GM12878 (cell line): ENCODE results near the gene PPP1R1B. TPM values are rescaled to one million over a fixed set of nuclear protein-coding genes. Genes with fewer than 3 reads are reported as not detected.

Source experiments
- ATAC-seq: fragments of 200-7000 bp; cut with Tn5 transposase; 3 replicates; pipeline ENCODE4 v1.9.1; 2020; ENCODE audit warnings: mild to moderate bottlenecking, moderate library complexity
- BruUV-seq: library from RNA; stranded (reverse); fragments of 400-500 nt; replicated peaks from 2 replicates; lab custom pipeline; 2021; lab: Mats Ljungman, UMichigan
- CTCF ChIA-PET: fragments of 300-600 bp; sonication (Branson Sonifier 250); formaldehyde crosslinking; extraction: SDS; loops from one replicate; lab custom pipeline; 2021; ENCODE audit warnings: inconsistent platforms; lab: Yijun Ruan, JAX
- POLR2A ChIA-PET: fragments of 350-600 bp; formaldehyde crosslinking; extraction: SDS; loops from one replicate; lab custom pipeline; 2021; ENCODE audit warnings: inconsistent platforms; lab: Charles Lee
- RAD21 ChIA-PET: fragments of 300-600 bp; sonication (Branson Sonifier 250); formaldehyde crosslinking; loops from one replicate; lab custom pipeline; 2023; ENCODE audit warnings: antibody characterized with exemption; ENCODE audit not compliant: unreplicated experiment; lab: Charles Lee
- SMC1A ChIA-PET: fragments of 300-600 bp; sonication (Branson Sonifier 250); formaldehyde crosslinking; loops from one replicate; lab custom pipeline; 2023; ENCODE audit not compliant: unreplicated experiment, uncharacterized antibody; lab: Charles Lee
- DNase-seq: peaks from one replicate; pipeline ENCODE4 v3.0.0-alpha.2; 2011; ENCODE audit warnings: low read depth, low spot score
- FAIRE-seq: peaks from 3 replicates; lab custom pipeline; 2011; peaks lifted over from hg19 to GRCh38; lab: Jason Lieb, UNC
- H2AFZ ChIP-seq: 2 replicates; pipeline ENCODE4 v1.6.0; 2011; ENCODE audit warnings: low read depth, low read length, control low read depth; ENCODE audit not compliant: control insufficient read depth
- H3K27ac ChIP-seq: 2 replicates; pipeline ENCODE4 v1.5.1; 2011; ENCODE audit warnings: control low read depth; ENCODE audit not compliant: control insufficient read depth, insufficient read depth
- H3K27me3 ChIP-seq, 2 experiments: replicated peaks in 1 of 2; 2 replicates each; pipeline versions ENCODE4 v1.6.0 to v1.6.1; 2011; ENCODE audit warnings: low read length in 1 of 2; ENCODE audit not compliant: control insufficient read depth in 2 of 2, insufficient read depth in 2 of 2
- H3K36me3 ChIP-seq, 2 experiments: 2 replicates each; pipeline ENCODE4 v1.5.1; 2011; ENCODE audit warnings: low read length in 1 of 2; ENCODE audit not compliant: control insufficient read depth in 2 of 2, insufficient read depth in 2 of 2
- H3K4me1 ChIP-seq: 2 replicates; pipeline ENCODE4 v1.6.1; 2011; ENCODE audit warnings: mild to moderate bottlenecking, low read length, moderate library complexity, mixed read lengths; ENCODE audit not compliant: control insufficient read depth, insufficient read depth
- H3K4me2 ChIP-seq: 2 replicates; pipeline ENCODE4 v1.6.0; 2011; ENCODE audit warnings: control low read depth; ENCODE audit not compliant: control insufficient read depth, insufficient read depth
- H3K4me3 ChIP-seq: fragments of 200-600 bp; sonication (generic); 2 replicates; pipeline ENCODE4 v1.5.1; 2016
- H3K79me2 ChIP-seq: 2 replicates; pipeline ENCODE4 v1.6.0; 2011; ENCODE audit warnings: low read length; ENCODE audit not compliant: control insufficient read depth, insufficient read depth
- H3K9ac ChIP-seq: 2 replicates; pipeline ENCODE4 v1.8.0; 2011; ENCODE audit warnings: low read length, control low read depth, mixed read lengths; ENCODE audit not compliant: control insufficient read depth, insufficient read depth
- H3K9me3 ChIP-seq: replicated peaks from 3 replicates; pipeline ENCODE4 v1.5.1; 2011; ENCODE audit warnings: mild to moderate bottlenecking, low read length; ENCODE audit not compliant: control insufficient read depth, insufficient read depth
- H4K20me1 ChIP-seq: 2 replicates; pipeline ENCODE4 v1.6.0; 2011; ENCODE audit not compliant: control insufficient read depth, insufficient read depth
- CHD2 ChIP-seq: IDR thresholded peaks from 2 replicates; pipeline ENCODE4 v1.6.1; 2011; ENCODE audit warnings: low read depth, low read length, improper control_type of control experiment, borderline replicate concordance
- HCFC1 ChIP-seq: fragments of 150-350 bp; IDR thresholded peaks from 2 replicates; pipeline ENCODE4 v1.6.1; 2014; ENCODE audit warnings: low read length
- KLF5 ChIP-seq: fragments of 450-650 bp; IDR thresholded peaks from 2 replicates; pipeline ENCODE4 v1.6.1; 2014; ENCODE audit warnings: mild to moderate bottlenecking; ENCODE audit not compliant: partially characterized antibody
- MAX ChIP-seq: IDR thresholded peaks from 2 replicates; pipeline ENCODE4 v1.6.1; 2012; ENCODE audit warnings: low read depth, low read length, improper control_type of control experiment
- NFXL1 ChIP-seq: fragments of 450-650 bp; IDR thresholded peaks from 2 replicates; pipeline ENCODE4 v1.6.1; 2017; ENCODE audit warnings: antibody characterized with exemption, mild to moderate bottlenecking, borderline replicate concordance
- RAD51 ChIP-seq: fragments of 450-650 bp; IDR thresholded peaks from 2 replicates; pipeline ENCODE4 v1.6.1; 2016; ENCODE audit warnings: moderate library complexity, mild to moderate bottlenecking, inconsistent platforms
- SMC3 ChIP-seq: IDR thresholded peaks from 2 replicates; pipeline ENCODE4 v1.6.1; 2011; ENCODE audit warnings: low read length, improper control_type of control experiment, borderline replicate concordance
- SREBF1 ChIP-seq: IDR thresholded peaks from 2 replicates; pipeline ENCODE4 v1.6.1; 2012; ENCODE audit warnings: mild to moderate bottlenecking, low read length
- TCF3 ChIP-seq: IDR thresholded peaks from 2 replicates; pipeline ENCODE4 v1.6.1; 2012; ENCODE audit warnings: low read depth, mild to moderate bottlenecking, low read length, borderline replicate concordance; ENCODE audit not compliant: insufficient read depth
- ZNF384 ChIP-seq: IDR thresholded peaks from 2 replicates; pipeline ENCODE4 v1.6.1; 2012; ENCODE audit warnings: low read depth, mild to moderate bottlenecking, low read length, improper control_type of control experiment, borderline replicate concordance
- WGBS: methylation state at CpG from one replicate; pipeline ENCODE4 v1.1.6; 2016; ENCODE audit warnings: low lambda C conversion rate; ENCODE audit not compliant: insufficient replicate concordance, insufficient coverage; ENCODE audit errors: missing lambda C conversion rate; 5-methylcytosine and 5-hydroxymethylcytosine counted together
- in situ Hi-C: fragments of 300-500 bp; cut with MboI; formaldehyde crosslinking; loops from 9 replicates; pipeline ENCODE4 v1.14.3; 2018; ENCODE audit warnings: mixed read lengths
- intact Hi-C: fragments of 100-400 bp; cut with micrococcal nuclease; formaldehyde crosslinking; loops from one replicate; pipeline ENCODE4 v1.14.2; 2022; ENCODE audit not compliant: unreplicated experiment
- polyA plus RNA-seq, 11 experiments: library from polyadenylated mRNA; depleted of rRNA in 4 of 11; unstranded in 6 of 11; stranded (reverse) in 5 of 11; fragments of >200 nt; fragmentation: Nextera tagmentation in 4 of 11; fragmentation: Illumina TruSeq in 1 of 11; extraction: Ambion mirVana in 4 of 11; extraction: Trizol in 1 of 11; gene quantifications; 1 replicate in 1 of 11; 2 replicates in 10 of 11; pipeline versions ENCODE4 v1.2.1 to v1.2.3, GENCODE V29; 2011 to 2016; ENCODE audit warnings: inconsistent platforms in 2 of 11, missing spikeins in 2 of 11, low read depth in 1 of 11
- total RNA-seq, 4 experiments: library from RNA; depleted of rRNA in 3 of 4; stranded (reverse); fragments of >200 nt in 3 of 4; fragmentation: Illumina TruSeq in 1 of 4; extraction: Trizol in 1 of 4; gene quantifications; 2 replicates each; pipeline versions ENCODE4 v1.2.1 to v1.2.3, GENCODE V29; 2013 to 2021
- TF ChIP-seq, protein P1 (sequence below): fragments of 450-650 bp; IDR thresholded peaks from 2 replicates; pipeline ENCODE4 v1.6.1; 2017; ENCODE audit warnings: antibody characterized with exemption, mild to moderate bottlenecking, moderate library complexity
- TF ChIP-seq, protein P2 (sequence below): fragments of 150-350 bp; IDR thresholded peaks from 2 replicates; pipeline ENCODE4 v1.6.1; 2016; ENCODE audit warnings: low read depth, low read length

The PPP1R1B gene
- total and polyA plus RNA-seq, 10 of the 15 experiments (the other 5 are each of a cell fraction or from before 2014, with no cell fraction given): 0.08 TPM; not detected in 9

- TF ChIP-seq TCF3: no peak
- TF ChIP-seq SREBF1: no peak
- TF ChIP-seq KLF5: no peak
- no peak for TF ChIP-seq MAX
- TF ChIP-seq, all 136 proteins: peak for 0
Measured at GRCh38 chr17:39595294-39595693, 31.5 kb upstream of the PPP1R1B start (continued).

- intact Hi-C loops: no loop called here
- POLR2A ChIA-PET: no interaction called here
- TF ChIP-seq, protein P1, sequence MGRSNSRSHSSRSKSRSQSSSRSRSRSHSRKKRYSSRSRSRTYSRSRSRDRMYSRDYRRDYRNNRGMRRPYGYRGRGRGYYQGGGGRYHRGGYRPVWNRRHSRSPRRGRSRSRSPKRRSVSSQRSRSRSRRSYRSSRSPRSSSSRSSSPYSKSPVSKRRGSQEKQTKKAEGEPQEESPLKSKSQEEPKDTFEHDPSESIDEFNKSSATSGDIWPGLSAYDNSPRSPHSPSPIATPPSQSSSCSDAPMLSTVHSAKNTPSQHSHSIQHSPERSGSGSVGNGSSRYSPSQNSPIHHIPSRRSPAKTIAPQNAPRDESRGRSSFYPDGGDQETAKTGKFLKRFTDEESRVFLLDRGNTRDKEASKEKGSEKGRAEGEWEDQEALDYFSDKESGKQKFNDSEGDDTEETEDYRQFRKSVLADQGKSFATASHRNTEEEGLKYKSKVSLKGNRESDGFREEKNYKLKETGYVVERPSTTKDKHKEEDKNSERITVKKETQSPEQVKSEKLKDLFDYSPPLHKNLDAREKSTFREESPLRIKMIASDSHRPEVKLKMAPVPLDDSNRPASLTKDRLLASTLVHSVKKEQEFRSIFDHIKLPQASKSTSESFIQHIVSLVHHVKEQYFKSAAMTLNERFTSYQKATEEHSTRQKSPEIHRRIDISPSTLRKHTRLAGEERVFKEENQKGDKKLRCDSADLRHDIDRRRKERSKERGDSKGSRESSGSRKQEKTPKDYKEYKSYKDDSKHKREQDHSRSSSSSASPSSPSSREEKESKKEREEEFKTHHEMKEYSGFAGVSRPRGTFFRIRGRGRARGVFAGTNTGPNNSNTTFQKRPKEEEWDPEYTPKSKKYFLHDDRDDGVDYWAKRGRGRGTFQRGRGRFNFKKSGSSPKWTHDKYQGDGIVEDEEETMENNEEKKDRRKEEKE: no peak
- TF ChIP-seq SMC3 (no peak), HCFC1 (no peak), CHD2 (no peak), NFXL1 (no peak), ZNF384 (no peak), TCF3 (no peak), RAD51 (no peak)
- TF ChIP-seq, protein P2, sequence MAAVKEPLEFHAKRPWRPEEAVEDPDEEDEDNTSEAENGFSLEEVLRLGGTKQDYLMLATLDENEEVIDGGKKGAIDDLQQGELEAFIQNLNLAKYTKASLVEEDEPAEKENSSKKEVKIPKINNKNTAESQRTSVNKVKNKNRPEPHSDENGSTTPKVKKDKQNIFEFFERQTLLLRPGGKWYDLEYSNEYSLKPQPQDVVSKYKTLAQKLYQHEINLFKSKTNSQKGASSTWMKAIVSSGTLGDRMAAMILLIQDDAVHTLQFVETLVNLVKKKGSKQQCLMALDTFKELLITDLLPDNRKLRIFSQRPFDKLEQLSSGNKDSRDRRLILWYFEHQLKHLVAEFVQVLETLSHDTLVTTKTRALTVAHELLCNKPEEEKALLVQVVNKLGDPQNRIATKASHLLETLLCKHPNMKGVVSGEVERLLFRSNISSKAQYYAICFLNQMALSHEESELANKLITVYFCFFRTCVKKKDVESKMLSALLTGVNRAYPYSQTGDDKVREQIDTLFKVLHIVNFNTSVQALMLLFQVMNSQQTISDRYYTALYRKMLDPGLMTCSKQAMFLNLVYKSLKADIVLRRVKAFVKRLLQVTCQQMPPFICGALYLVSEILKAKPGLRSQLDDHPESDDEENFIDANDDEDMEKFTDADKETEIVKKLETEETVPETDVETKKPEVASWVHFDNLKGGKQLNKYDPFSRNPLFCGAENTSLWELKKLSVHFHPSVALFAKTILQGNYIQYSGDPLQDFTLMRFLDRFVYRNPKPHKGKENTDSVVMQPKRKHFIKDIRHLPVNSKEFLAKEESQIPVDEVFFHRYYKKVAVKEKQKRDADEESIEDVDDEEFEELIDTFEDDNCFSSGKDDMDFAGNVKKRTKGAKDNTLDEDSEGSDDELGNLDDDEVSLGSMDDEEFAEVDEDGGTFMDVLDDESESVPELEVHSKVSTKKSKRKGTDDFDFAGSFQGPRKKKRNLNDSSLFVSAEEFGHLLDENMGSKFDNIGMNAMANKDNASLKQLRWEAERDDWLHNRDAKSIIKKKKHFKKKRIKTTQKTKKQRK: no peak
Measured at GRCh38 chr17:39595928-39596510, 30.7 kb upstream of the PPP1R1B start.

More at GRCh38 chr17:39595928-39596510, 30.7 kb upstream of the PPP1R1B start:
- Histone ChIP-seq H3K9ac (no peak overlapping the region), H3K9me3 (no peaks in the 10 kb centered on the region), H3K4me3 (no peak overlapping the region), H3K36me3 (no peaks in the 10 kb centered on the region), H3K4me1 (no peaks in the 10 kb centered on the region), H3K27ac (no peak overlapping the region), H3K79me2 (no peaks in the 10 kb centered on the region), H3K27me3 (peaks cover 26 to 27% of the 10 kb centered on the region in 2 experiments), H3K4me2 (no peak overlapping the region), H2AFZ (no peak overlapping the region), H4K20me1 (no peaks in the 10 kb centered on the region)
- DNase-seq (no peak), FAIRE-seq (no peak), ATAC-seq (no peak)
- 18% methylated on average over 11 of the region's 11 CpGs for WGBS
- ChIA-PET RAD21 (no interaction called here), CTCF (no interaction called here), SMC1A (no interaction called here)
- in situ Hi-C loops: no loop called here
- BruUV-seq: no TSS peak
